Stimulated activated CD8-positive, alpha-beta memory T cell treated with anti-CD3 and anti-CD28 coated beads, Interleukin-12 subunit alpha, Interleukin-12 subunit beta, amount 100 ng/mL, for 24 hours (primary cell): Measurements from ENCODE around the gene GPR35.
"Not testable (repeated sequence)": the region's sequence is repeated elsewhere in the genome, so short reads cannot be mapped to it uniquely, and the experiment has no call there.

ENCODE experiments used
- DNase-seq: peaks from one replicate; pipeline ENCODE4 v3.0.0-alpha.2; 2020; ENCODE audit errors: extremely low read depth

Gene GPR35

DNA sequence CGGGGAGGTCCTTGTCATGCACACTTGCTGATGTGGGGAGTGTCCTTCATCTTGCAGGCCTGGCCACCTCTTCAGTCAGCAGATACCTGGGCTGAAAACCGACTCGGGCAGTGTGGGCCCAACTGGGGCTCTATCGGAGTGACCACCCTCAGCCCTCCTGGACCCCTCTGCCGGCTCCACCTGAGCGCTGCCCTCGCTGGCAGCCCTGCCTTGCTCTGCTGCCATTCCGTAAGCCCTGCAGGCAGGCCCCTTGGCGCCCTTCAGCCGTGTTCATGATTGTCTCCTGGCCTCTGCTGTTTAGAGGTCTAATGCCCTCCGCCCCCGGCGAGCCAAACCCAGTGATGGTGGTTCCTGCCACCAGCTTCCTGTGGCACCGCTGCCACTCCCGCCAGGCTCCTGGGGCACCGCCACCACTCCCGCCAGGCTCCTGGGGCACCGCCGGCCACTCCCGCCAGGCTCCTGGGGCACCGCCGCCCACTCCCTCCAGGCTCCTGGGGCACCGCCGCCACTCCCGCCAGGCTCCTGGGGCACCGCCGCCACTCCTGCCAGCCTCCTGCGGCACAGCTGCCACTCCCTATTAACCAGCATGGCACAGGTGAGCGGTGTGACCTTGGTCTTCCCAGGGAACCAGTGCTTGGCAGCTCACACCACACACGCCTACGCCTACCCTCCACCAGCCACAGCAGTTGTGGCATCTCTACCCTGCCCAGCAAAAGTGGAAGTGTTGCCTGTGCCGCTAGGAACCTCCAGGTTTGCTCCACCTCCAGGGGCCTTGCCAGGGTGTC lies 22.8 kb upstream of the GPR35 start:
- no peak for DNase-seq

DNA sequence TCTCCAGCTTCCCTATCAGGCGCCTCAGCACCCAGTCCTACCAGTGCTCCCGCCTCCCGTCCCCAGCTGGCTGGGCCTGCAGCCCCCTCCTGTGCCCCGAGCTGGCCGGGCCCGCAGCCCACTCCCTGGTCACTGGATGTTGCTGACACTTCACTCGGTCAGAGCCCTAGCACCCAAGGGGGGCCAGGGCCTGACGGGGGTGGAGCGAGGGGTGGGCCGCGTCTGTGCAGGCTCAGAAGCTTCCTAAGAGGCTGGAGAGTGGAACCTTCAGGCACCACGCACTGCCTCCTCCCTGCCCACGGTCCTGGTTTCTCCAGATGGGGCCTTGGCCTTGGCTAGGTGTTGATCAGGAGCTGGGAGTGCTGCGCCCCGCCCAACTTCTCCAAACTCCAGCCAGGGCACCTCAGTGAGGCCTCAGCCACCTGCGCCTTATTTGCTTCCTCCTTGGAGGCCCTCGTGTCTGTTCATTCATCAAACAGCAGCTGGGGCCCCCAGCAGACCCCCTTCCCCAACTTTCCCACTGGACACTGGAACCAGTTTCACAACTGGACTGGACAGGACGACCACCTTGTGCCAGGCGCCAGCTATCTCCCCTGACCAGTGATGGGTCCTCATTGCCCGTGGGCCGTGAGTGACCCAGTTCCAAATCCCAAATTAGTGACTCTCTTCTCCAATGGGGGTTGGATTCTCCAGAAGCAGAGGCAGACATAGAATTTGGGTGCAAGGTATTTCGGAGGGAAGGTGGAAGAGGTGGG lies 22.0 kb upstream of the GPR35 start:
- DNase-seq, result no peak

DNA sequence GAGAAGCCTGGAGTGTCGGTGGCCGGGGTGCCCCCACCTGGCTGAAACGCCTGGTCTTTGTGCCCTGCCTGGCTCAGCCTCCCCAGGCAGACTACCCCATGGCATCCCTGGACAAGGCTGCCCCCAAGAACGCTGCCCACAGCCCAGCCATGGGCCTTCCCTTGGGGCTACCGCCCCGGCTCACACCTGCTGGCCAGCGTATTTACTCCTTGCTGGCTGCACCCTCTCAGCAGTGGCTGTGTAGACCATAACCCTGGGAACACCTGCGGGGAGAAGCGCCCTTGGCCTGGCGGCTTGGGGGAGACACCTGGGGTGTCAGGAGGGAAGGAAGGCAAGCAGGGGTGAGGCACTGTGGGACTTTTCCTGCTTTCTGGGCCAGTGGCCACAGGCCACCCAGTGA lies 21.4 kb upstream of the GPR35 start:
- DNase-seq, result no peak

DNA sequence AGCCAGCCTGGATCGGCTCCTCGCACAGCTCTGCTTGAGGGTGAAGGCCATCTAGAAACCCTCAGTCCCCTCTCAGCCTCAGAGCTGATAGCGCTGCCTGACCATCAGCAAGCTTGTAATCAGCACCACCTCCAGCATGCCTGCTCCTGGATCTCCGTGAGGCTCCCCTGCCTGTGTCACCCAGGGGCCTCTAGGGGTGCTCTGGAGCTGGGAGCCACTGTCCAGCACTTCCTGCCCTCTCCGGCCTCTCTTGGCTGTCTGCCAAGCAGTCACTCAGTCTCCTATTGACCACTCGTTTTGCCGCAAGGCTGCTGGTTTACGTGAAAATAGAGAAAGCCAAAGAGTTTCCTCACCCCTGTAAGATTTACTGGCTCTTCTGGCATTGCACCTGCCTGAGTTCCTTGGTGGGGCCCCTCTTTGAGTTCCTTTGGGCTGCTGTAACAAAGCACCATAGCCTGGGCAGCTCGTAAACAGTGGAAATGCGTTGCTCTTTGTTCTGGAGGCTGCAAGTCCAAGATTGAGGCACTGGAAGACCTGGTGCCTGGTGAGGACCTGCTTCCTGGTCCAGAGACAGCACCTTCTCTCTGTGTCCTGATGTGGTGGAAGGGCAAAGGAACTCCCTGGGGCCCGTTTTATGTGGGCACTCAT lies 20.9 kb upstream of the GPR35 start:
- no peak for DNase-seq

DNA sequence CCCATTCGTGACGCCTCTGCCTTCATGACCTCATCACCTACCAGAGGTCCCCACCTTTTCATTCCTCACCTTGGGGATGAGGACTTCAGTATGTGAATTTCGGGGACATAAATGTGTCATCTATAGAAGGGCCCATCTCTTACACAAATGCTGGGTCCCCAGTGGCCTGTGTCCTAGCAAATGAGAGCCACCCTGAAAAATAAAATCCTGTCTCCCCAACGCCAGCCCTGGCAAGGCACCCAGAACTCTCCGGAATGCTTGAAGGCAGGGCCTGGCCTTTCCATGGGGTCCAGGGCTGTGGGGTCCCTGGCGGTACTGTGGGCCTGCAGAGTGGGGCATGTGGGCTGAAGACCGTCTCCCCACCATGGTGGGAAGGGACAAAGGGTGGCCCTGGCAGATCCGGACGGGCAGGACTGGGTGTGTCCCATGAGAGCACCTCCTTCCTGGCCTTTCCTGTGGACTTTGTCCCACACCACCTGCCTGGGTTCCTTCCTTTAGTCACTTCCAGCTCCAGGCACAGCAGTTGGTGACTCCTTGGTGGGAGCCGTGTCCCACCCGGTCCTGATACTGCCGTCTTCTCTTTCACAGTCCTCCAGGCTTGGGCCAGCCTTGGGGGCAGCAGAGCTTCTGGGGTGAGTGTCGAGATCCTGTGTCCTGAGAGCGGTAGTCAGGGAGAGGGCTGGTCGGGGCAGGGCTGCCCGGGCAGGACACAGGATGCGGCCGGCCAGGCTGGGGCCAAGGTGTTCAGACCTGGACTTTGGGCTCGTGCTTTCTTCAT lies 20.2 kb upstream of the GPR35 start:
- DNase-seq, result no peak

DNA sequence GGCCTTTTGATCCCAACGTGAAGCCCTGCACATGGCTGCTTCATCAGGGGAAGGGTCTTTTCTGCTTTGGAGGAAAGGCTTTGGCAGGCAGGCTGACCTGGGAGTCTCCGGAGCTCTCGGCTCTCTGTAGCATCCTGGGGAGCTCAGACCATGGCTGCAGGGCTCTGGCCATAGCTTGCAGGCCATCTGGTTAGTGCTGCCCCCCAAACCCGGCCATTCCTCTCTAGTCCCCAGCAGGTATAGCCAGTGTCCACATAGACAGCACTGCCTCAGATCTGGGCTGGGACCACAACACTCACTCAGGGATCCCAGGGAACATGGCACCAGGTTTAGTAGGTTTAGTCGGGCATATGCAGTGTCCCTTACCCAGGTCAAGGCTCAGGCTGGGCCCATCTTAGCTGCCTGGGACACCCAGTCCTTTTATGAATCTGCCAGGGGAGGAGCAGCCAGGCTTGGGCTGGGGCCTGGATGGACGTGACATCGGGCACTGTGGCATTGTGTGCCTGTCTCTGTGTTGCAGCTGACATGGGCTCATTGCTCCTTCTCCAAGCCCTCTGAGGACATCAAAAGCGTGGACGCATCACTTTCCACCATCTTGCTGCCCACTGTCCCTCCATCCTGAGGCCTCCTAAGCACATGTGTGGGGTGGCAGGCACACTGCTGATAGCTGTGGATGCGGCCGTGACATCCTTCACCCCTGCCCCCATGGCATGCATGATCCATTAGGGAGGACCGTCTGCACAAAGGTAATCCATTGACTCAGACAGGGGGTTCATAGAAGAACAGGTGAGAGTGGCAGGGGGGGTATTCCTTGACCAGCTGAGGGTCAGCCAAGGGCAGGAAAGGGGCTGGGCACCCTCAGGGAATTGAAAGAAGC lies 19.2 kb upstream of the GPR35 start:
- no peak for DNase-seq

DNA sequence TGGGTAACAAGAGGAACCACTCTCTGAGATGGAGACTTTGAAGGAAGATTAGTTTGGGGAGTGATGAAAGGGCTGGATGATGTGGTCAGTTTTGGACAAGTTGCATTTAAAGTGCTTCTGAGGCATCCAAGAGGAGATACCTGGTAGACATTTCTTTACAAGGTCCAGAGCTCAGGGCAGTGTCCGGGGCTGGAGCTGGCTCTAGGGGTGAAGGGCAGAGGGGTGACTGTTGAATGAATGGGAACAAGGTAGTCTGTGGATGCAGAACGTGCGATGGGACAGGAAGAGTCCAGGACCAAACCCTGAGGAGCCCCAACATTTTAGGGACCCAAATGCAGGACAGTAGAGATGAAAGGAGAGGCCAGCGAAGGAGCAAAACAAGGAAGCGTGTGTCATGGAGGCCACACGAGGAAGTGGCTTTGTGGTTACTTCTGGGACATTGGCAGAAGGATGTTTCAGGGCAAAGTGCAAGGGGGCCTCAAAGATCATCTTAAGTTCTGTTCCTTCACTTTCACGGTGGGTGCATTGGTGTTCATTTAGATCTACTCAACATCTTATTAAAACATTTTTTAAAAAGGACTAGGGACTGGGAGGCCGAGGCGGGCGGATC lies 13.6 kb upstream of the GPR35 start:
- no peak for DNase-seq

DNA sequence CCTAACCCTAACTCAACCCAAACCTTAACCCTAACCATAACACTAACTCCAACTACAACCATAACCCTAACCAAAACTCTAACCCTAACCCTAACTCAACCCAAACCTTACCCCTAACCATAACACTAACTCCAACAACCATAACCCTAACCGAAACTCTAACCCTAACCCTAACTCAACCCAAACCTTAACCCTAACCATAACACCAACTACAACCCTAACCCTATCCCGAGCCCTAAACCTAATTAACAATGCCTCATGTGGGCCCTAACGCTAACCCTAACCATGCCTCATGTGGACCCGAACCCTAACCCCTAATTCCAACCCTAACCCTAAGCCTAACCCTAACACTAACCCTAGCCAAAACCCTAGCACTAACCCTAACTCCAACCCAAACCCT lies 11.5 kb upstream of the GPR35 start:
- DNase-seq, result no peak

DNA sequence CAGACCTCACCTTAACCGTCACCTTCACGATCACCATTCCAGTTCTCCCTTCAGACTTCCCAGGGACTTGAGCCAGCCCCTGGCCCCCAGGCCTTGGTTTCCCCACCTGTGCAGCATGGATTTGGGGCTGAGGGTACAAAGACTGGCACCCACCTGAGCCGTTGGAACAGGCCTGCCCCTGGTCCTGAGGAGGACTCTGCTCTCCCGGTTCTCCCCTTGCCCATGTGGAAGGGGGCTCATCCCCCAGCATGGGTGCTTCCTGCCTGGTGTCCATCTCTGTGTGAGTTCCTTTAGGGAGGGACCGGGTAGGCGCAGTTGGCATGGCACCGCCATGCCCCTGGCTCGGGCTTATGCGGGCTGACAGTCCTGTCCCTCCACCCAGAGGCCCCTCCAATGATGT lies 10.9 kb upstream of the GPR35 start:
- no peak for DNase-seq

DNA sequence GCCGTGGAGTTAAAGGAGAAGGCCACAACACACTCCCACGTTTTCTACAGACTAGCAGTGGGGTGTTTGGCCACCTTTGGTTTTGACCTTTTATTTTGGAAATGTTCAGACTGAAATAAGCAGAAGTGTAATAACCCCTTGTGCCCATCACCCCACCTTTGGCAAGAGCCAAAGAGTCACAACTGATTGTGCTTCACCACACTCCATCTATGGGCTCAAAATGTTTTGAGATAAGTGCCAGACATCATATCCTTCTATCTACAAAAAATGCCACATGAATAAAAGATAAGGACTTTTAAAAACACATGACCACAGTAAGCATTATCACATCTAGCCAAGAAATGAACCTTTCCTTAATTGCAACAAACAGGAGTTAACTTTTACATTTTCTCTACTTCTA lies 9.9 kb upstream of the GPR35 start:
- no peak for DNase-seq

DNA sequence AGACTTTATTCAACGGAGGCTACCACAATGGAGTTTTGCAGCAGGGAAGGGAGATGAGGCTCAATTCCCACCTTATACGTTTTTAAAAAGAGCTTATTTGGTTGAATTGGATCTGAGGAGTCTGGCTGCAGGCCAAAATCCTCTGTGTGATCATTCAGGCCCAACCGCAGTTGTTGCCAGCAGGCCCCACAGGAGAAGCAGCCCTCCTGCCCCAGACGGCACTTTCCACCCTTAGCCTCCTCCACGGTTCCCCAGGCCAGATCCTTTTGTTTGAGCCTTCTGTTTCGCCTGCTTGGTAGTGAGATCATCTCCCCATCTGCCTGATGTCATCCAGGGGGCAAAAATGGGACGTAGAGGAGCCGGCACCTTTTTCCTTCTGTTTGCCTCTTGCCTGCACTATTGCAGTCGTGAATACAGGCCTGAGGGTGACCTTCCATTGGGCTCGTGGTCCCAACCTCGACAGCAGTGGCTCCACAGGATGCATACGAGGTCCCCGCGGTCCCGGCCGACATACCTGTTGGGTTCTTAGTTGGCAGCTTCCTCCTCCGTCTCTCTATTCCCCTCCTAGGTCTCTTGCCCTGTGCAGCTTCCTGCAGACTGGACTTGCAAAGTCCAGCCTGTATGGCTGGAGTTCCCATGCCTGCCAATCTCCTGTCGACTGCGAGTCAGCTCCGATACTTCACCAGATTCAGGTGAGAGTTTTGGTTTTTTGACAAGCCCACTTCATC lies 9.3 kb upstream of the GPR35 start:
- DNase-seq, result no peak

DNA sequence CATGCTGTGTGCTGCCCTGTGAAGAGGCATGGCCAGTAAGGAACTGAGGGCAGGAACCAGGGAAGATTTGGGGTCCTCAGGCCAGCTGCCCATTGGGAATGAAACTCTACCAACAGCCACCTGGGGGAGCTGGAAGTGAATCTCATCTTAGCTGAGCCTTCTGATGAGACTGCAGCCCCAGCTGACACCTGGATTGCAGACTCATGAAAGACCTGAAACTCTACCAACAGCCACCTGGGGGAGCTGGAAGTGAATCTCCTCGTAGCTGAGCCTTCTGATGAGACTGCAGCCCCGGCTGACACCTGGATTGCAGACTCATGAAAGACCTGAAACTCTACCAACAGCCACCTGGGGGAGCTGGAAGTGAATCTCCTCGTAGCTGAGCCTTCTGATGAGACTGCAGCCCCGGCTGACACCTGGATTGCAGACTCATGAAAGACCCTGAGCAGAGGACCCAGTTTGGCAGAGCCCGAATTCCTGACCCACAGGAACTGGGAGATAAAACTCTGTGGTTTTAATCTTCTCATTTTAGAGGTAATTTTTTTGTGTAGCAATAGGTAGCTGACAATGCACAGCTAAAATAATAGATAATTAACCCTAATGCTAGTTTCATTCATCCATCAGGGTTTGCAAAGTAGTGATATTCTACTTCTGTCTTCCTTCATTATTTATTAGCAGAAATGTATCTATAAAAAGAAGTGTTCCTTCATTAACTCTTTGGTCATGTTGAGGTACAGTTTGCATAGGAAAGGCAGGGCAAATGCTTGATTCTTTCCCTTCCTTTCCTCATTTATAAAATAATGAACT lies 8.2 kb upstream of the GPR35 start:
- DNase-seq, result not testable (repeated sequence)

DNA sequence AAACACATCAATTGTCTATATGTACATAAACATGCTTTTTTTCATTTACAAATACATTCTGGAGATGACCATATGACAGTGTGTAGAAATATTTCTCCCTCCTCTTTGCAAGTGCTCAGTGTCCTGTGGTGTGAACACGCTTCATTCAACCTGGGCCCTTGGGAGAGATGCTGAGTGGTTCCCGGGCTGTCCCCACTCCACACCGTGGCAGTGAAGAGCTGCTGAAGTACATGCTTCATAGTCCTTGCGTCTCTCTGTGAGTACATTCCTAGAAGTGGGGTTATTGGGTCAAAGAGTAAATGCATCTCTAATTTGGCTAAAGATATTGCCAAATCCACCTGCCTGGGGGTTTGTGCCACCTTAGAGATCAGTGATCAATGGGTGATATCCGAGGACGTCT lies 6.5 kb upstream of the GPR35 start:
- no peak for DNase-seq

DNA sequence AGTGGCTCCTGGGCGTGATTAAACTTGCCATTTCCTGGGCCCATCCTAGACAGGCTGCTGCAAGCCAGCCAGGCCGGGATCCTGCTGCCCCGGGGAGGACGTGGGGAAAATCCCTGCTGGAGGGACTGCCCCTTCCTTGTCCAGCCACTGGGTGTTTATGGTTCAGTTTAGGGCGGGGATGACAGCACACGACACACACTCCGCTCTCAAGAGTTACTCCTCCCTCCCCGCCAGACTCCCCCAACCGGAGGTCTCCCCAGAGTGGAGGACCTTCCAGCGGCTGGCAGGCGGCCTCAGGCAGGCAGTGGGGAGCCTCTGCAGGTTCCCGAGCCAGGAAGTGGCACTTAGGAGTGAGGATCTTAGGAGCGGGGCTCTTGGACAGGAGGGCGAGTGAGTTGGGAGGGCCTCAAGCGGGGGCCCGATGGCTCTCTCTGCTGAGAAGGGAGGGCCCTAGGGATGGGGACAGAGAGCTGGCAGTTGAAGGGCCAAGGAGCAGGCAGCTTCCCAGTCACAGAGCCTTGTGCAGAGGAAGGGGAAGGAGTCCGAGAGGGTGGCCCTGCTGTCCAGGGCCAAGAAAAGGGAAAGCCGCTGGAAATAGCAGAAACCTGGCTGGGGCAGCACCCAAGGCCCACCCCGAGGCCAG lies 5.7 kb upstream of the GPR35 start:
- DNase-seq, result no peak

DNA sequence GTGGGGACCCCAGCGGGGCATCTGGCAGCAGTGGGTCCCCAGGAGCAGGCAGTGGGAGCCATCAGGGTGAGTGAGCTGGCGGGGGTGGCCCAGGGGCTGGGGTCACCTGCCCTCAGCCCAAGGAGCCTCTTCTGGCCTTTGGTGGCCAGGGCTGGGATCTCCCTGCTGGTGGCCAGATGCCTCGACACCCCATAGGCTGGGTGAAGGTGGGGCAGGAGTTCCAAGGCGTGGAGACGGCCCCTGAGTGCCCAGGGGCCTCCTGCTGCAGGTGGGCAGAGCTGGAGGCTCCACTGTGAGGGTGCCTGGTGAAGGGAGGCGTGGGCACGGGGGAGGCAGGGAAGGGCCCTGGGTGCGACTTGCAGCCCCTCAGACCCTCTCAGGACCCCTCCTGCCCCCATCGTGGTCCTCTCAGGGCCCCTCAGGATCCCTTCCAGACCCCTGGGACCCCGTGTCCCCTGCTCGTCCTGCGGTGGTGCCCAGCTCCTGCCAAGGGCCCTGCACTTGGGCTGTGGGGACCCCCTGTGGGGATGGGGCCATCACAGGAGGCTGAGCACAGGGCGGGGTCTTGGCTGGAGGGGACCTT lies 5.0 kb upstream of the GPR35 start:
- no peak for DNase-seq

DNA sequence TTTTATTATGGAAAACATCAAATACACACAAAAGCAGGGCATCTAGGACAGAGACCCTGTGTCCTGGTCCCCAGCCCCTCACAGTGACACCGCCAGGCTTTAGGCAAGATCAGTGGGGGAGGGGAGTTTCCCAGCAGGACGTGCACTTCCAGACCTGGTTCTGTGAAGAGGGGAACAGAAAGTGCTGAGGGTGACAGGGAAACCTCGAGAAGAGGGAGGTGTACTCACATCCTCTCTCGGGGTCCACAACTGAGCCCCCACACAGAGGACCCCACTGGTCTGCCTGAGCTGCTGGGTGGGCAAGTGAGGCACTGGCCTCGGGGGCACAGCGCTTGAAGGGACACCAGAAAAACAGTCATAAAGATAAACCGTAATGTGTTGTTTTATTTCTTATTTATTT lies 4.4 kb upstream of the GPR35 start:
- DNase-seq, result no peak

DNA sequence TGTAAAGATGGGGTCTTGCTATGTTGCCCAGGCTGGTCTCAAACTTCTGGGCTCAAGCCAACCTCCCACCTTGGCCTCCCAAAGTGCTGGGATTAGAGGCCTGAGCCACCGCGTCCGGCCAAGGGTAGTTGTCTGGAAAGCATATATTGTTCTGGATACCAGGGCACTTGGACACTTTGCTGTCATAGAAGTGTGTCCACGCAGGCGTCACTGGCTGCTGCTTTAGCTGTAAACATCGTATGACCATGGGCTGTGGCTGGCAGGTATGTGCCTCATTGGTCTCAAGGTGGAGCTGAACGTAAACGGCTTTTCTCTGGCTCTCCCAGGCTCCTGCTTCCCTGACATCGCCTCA lies 3.2 kb upstream of the GPR35 start:
- DNase-seq, result no peak

DNA sequence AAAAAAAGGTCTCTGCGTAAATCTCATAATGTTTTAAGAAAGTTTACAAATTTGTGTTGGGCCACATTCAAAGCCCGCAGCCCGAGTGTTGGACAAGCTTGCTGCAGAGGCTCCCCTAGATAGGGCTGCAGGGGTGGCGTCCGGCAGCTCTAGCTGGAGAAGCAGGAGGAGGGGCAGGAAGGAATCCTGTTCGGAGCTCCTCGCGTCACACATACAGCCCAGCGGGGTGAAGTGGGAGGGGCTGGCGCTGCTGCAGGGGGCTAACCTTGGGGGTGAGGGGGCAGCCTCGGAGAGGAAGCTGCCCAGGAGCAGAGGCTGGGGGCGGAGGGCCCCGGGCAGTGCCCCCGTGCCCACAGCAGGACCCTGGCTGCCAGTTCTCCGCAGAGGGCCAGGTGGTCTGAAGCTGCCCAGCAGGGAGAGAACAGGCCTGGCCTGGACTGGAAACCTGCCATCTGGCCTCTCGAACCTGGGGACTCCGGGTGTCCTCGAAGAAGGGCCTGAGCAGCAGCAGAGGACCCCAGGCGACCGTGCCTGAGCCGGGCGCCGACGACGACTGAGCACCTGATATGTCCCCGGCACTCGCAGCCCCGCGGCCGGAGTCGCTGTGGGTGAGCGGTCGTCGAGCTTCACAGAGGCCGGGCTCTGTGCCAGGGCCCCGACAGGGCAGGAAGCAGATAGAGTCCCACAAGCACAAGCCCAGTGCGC lies 2.6 kb upstream of the GPR35 start:
- no peak for DNase-seq
